Measurements from ENCODE around the gene HMG20B. TPM values are rescaled to one million over a fixed set of nuclear protein-coding genes. Genes with fewer than 3 reads are reported as not detected.

Gene HMG20B
- total RNA-seq, 1 experiment from 2014 or later: 121 TPM

DNA sequence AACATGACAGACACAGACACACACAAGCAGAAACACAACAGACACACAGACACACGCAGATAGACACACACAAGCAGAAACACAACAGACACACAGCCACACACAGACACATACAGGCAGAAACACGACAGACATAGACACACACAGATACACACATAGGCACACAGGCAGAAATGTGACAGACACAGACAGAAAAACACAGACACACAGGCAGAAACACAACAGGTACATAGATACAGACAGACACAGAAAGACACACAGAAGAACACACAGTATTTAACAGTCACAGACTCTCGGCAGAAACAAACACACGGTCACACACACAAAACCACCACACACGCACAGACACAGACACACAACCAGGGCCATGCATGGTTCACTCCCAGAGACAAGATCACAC, 33.0 kb downstream of the HMG20B start:
- ATAC-seq (no peak), DNase-seq (ENCODE audit: low spot score) (no peak)
- Mint-ChIP-seq H3K4me3 (no peak overlapping the region), H3K4me1 (peaks cover 11% of the 10 kb centered on the region), H3K9me3 (no peaks in the 10 kb centered on the region), H3K27ac (no peak overlapping the region), H3K27me3 (ENCODE audit: low read depth) (no peaks in the 10 kb centered on the region), H3K36me3 (no peaks in the 10 kb centered on the region; the same call in 1 of the 2 replicates)
- TF ChIP-seq, protein P1, sequence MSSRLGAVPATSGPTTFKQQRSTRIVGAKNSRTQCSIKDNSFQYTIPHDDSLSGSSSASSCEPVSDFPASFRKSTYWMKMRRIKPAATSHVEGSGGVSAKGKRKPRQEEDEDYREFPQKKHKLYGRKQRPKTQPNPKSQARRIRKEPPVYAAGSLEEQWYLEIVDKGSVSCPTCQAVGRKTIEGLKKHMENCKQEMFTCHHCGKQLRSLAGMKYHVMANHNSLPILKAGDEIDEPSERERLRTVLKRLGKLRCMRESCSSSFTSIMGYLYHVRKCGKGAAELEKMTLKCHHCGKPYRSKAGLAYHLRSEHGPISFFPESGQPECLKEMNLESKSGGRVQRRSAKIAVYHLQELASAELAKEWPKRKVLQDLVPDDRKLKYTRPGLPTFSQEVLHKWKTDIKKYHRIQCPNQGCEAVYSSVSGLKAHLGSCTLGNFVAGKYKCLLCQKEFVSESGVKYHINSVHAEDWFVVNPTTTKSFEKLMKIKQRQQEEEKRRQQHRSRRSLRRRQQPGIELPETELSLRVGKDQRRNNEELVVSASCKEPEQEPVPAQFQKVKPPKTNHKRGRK (CRISPR knock-in tag; IDR thresholded peaks at IDR 0.05; ENCODE audit: borderline replicate concordance): no peak
- TF ChIP-seq, protein P2, sequence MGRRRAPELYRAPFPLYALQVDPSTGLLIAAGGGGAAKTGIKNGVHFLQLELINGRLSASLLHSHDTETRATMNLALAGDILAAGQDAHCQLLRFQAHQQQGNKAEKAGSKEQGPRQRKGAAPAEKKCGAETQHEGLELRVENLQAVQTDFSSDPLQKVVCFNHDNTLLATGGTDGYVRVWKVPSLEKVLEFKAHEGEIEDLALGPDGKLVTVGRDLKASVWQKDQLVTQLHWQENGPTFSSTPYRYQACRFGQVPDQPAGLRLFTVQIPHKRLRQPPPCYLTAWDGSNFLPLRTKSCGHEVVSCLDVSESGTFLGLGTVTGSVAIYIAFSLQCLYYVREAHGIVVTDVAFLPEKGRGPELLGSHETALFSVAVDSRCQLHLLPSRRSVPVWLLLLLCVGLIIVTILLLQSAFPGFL (CRISPR knock-in tag; IDR thresholded peaks at IDR 0.05; ENCODE audit: borderline replicate concordance): no peak
- TF ChIP-seq, protein P3, sequence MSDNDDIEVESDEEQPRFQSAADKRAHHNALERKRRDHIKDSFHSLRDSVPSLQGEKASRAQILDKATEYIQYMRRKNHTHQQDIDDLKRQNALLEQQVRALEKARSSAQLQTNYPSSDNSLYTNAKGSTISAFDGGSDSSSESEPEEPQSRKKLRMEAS (CRISPR knock-in tag; IDR thresholded peaks at IDR 0.05): no peak
- TF ChIP-seq SOX15 (CRISPR knock-in tag; IDR thresholded peaks at IDR 0.05) (no peak), FOXK1 (CRISPR knock-in tag; IDR thresholded peaks at IDR 0.05) (no peak), FOXP1 (CRISPR knock-in tag; IDR thresholded peaks at IDR 0.05; ENCODE audit: borderline replicate concordance) (no peak)
- CTCF ChIA-PET: interaction anchor here (0.7 kb wide), 1 partner anchor 15 kb away, joined by 7 read pairs; no protein-coding TSS in a partner anchor
- POLR2A ChIA-PET: no interaction called here

DNA sequence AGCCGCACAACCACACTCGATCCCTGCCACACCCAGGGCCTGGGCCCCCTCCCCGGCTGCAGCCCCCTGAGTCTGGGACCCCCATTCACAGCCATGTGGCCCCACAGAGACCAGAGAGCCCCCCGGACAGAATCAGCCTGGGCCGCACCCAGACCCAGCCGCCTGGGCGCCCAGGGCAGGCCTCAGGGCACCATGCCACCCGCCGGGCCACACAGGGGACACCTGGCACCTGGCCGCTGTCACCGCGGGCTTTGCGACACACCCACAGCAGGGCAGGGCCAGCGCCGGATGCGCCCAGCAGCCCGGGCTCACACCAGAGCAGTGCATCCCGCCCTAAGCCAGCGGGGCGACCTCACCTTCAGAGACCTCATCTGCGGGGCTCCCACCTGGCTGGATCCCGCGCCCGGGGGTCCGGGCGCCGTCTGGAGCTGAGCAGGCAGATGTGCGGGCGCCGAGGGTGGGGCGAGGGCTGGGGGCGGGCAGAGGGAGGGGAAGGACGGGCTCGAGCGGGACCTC, 33.5 kb downstream of the HMG20B start:
- H3K9me3 Mint-ChIP-seq: no peaks in the 10 kb centered on the region
- H3K27me3 Mint-ChIP-seq (ENCODE audit: low read depth): no peaks in the 10 kb centered on the region
- peaks cover 11% of the 10 kb centered on the region for H3K4me1 Mint-ChIP-seq
- no peak for TF ChIP-seq CBFB (CRISPR knock-in tag; IDR thresholded peaks at IDR 0.05; ENCODE audit: low read depth)
- no peak for TF ChIP-seq ESRRA (CRISPR knock-in tag; IDR thresholded peaks at IDR 0.05; ENCODE audit: borderline replicate concordance)
- TF ChIP-seq, protein P4, sequence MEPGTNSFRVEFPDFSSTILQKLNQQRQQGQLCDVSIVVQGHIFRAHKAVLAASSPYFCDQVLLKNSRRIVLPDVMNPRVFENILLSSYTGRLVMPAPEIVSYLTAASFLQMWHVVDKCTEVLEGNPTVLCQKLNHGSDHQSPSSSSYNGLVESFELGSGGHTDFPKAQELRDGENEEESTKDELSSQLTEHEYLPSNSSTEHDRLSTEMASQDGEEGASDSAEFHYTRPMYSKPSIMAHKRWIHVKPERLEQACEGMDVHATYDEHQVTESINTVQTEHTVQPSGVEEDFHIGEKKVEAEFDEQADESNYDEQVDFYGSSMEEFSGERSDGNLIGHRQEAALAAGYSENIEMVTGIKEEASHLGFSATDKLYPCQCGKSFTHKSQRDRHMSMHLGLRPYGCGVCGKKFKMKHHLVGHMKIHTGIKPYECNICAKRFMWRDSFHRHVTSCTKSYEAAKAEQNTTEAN (CRISPR knock-in tag; IDR thresholded peaks at IDR 0.05): no peak
- no peak for TF ChIP-seq GABPB1 (CRISPR knock-in tag; IDR thresholded peaks at IDR 0.05)
- TF ChIP-seq TP53 (CRISPR knock-in tag; IDR thresholded peaks at IDR 0.05): no peak
- TF ChIP-seq GTF2I (CRISPR knock-in tag; conservative IDR thresholded peaks at IDR 0.05): no peak
- TF ChIP-seq ZNF671 (CRISPR knock-in tag; IDR thresholded peaks at IDR 0.05): no peak
- TF ChIP-seq ZNF263 (CRISPR knock-in tag; IDR thresholded peaks at IDR 0.05; ENCODE audit: low read depth): no peak
- no peak for TF ChIP-seq ZNF138 (CRISPR knock-in tag; conservative IDR thresholded peaks at IDR 0.05)
- TF ChIP-seq, protein P5, sequence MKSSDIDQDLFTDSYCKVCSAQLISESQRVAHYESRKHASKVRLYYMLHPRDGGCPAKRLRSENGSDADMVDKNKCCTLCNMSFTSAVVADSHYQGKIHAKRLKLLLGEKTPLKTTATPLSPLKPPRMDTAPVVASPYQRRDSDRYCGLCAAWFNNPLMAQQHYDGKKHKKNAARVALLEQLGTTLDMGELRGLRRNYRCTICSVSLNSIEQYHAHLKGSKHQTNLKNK (CRISPR knock-in tag; IDR thresholded peaks at IDR 0.05): no peak
- no peak for TF ChIP-seq KAT7 (CRISPR knock-in tag; IDR thresholded peaks at IDR 0.05; ENCODE audit: borderline replicate concordance)
- TF ChIP-seq, protein P6, sequence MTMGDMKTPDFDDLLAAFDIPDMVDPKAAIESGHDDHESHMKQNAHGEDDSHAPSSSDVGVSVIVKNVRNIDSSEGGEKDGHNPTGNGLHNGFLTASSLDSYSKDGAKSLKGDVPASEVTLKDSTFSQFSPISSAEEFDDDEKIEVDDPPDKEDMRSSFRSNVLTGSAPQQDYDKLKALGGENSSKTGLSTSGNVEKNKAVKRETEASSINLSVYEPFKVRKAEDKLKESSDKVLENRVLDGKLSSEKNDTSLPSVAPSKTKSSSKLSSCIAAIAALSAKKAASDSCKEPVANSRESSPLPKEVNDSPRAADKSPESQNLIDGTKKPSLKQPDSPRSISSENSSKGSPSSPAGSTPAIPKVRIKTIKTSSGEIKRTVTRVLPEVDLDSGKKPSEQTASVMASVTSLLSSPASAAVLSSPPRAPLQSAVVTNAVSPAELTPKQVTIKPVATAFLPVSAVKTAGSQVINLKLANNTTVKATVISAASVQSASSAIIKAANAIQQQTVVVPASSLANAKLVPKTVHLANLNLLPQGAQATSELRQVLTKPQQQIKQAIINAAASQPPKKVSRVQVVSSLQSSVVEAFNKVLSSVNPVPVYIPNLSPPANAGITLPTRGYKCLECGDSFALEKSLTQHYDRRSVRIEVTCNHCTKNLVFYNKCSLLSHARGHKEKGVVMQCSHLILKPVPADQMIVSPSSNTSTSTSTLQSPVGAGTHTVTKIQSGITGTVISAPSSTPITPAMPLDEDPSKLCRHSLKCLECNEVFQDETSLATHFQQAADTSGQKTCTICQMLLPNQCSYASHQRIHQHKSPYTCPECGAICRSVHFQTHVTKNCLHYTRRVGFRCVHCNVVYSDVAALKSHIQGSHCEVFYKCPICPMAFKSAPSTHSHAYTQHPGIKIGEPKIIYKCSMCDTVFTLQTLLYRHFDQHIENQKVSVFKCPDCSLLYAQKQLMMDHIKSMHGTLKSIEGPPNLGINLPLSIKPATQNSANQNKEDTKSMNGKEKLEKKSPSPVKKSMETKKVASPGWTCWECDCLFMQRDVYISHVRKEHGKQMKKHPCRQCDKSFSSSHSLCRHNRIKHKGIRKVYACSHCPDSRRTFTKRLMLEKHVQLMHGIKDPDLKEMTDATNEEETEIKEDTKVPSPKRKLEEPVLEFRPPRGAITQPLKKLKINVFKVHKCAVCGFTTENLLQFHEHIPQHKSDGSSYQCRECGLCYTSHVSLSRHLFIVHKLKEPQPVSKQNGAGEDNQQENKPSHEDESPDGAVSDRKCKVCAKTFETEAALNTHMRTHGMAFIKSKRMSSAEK (CRISPR knock-in tag; IDR thresholded peaks at IDR 0.05; ENCODE audit: borderline replicate concordance): no peak
- no peak for TF ChIP-seq TCF7 (CRISPR knock-in tag; IDR thresholded peaks at IDR 0.05; ENCODE audit: low read depth)
- TF ChIP-seq SMAD4 (CRISPR knock-in tag; IDR thresholded peaks at IDR 0.05): no peak
- TF ChIP-seq, protein P7, sequence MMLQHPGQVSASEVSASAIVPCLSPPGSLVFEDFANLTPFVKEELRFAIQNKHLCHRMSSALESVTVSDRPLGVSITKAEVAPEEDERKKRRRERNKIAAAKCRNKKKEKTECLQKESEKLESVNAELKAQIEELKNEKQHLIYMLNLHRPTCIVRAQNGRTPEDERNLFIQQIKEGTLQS (CRISPR knock-in tag; conservative IDR thresholded peaks at IDR 0.05): no peak
- DNase-seq (ENCODE audit: low spot score): peak; percentile 49
- peak overlapping the region; percentile 50 for H3K4me3 Mint-ChIP-seq
- peak; percentile 31 for ATAC-seq
- H3K36me3 Mint-ChIP-seq: no peaks in the 10 kb centered on the region; the same call in 1 of the 2 replicates
- no peak overlapping the region for H3K27ac Mint-ChIP-seq
- ChIA-PET POLR2A (no interaction called here), CTCF (interaction anchor here (0.7 kb wide), 1 partner anchor 15 kb away, joined by 7 read pairs; no protein-coding TSS in a partner anchor)

Data from WTC11 (cell line).